Measurements from ENCODE around the gene BBS9.

- TF ChIP-seq POLR2A (IDR thresholded peaks at IDR 0.05) (no peak), POLR2AphosphoS5 (IDR thresholded peaks at IDR 0.05) (no peak), EP300 (IDR thresholded peaks at IDR 0.05; ENCODE audit: low read depth) (no peak)
- TF ChIP-seq, protein P1, sequence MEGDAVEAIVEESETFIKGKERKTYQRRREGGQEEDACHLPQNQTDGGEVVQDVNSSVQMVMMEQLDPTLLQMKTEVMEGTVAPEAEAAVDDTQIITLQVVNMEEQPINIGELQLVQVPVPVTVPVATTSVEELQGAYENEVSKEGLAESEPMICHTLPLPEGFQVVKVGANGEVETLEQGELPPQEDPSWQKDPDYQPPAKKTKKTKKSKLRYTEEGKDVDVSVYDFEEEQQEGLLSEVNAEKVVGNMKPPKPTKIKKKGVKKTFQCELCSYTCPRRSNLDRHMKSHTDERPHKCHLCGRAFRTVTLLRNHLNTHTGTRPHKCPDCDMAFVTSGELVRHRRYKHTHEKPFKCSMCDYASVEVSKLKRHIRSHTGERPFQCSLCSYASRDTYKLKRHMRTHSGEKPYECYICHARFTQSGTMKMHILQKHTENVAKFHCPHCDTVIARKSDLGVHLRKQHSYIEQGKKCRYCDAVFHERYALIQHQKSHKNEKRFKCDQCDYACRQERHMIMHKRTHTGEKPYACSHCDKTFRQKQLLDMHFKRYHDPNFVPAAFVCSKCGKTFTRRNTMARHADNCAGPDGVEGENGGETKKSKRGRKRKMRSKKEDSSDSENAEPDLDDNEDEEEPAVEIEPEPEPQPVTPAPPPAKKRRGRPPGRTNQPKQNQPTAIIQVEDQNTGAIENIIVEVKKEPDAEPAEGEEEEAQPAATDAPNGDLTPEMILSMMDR (IDR thresholded peaks at IDR 0.05) = no peak
These were observed 86.6 kb downstream of the BBS9 start for GRCh38 chr7:33215992-33216391.
